GM19193 (cell line): ENCODE data around the gene GLIPR1.

Experiments used
- POLR2A ChIP-seq: IDR thresholded peaks from 4 replicates; pipeline ENCODE4 v1.6.1; 2011; ENCODE audit not compliant: insufficient read depth, insufficient read length; ENCODE audit errors: extremely low read depth

The GLIPR1 gene

DNA sequence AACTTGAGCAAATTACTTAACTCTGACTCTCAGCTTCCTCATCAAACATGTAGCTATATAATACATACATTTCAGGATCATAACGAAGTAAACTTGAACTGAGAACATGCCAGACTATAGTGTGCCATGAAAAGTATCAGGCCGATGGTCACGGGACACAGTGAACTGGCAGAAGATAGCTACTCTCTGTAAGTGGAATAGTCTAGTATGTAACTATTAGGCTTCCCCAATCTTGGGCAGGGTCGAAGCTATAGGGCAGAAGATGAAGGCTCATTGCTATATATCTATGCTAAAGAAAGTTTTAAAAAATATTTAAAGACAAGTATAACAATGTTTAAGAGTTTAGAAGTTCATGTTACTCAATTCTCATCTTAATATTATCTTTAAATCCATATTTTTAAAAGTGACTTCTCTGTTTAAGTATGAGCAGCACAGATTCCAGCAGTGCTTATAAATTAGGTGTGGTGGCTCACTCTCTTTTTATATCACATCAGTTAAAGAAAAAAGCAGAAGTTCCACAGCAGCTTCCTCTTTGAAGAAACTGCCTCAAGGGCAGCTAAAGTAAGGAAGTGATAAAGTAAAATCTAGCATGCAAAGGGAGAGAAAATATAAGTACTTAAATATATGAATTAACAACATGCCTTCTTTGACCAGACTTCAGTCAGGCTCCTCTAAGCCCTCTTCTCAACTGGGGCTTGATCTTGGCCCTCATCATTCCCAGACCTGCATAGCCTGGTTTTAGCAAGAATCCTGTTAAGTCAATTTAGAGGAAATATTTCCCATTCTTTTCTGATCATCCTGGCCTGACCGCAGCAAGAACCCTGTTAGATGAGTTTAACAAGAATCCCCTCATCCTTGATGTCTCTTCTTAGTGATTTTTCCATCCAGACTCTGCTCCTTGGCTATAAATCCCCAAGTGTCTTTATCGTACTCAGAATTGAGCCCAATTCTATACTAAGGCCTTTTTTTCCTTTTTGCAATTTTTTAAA is 8.4 kb upstream of the GLIPR1 start:
- no peak for TF ChIP-seq POLR2A

GRCh38 chr12:75474116-75474515 is 6.4 kb upstream of the GLIPR1 start:
- TF ChIP-seq POLR2A, result no peak

DNA sequence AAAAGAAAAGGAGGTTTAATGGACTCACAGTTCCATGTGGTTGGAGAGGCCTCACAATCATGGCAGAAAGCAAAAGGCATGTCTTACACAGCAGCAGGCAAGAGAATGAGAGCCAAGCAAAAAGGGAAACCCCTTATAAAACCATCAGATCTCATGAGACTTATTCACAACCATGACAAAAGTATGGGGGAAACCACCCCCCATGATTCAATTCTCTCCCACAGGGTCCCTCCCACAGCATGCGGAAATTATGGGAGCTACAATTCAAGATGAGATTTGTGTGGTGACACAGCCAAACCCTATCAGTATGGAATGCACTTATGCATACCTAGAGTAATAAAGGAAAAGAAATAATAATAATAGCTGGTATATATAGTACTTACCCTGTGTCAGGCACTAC is 4.5 kb upstream of the GLIPR1 start:
- TF ChIP-seq POLR2A, result no peak

DNA sequence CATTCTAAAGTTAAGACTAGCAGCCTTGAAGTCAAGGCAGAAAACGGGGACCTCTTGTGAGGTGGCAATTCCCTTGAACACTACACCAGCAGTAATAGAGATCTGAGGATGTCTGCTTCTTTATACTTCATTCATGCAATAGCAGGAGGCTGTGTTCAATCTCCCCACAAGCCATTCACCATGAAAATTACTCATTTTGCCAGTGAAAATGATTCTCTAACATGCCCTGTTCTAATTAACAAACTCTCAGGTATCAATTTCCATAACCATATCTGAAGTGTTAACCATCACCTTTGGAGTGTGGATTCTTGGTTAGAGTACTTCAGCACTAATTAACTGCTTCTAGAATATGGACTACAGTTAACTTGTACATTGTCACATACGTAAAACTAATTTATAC is 3.4 kb upstream of the GLIPR1 start:
- TF ChIP-seq POLR2A, result no peak

DNA sequence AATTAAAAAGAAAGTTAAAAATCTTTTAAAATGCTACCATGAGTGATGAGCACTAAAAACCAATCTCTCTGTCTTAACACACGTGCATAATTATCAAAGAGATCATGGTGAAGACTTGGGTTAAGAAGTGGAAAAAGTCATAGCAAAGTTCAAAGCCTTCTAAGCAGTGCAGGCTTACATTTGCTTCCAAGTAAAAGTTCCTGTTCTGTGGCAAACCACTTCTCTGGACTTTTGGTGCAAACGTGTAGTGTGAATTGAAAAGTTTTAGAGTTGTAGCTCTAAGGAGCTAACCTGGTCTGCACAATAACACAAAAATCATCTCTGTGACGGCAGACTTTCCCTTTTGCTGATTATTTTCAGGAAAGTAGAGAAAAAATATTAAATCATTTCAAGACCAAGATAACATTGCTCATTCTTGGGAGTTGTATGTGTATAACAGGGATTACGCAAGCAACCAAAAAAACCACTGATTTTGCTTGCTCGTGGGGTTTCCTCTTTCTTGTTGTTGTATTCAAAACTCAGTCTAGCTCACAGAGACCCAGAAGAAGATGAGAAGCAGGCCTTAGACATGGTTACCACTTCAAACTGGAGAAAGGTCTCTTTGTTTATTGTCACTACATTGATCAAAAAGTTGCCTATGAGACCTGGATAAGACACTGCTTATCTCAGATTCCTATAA is 2.3 kb upstream of the GLIPR1 start:
- no peak for TF ChIP-seq POLR2A

GRCh38 chr12:75479963-75480461 is 543 bp upstream of the GLIPR1 start:
- TF ChIP-seq POLR2A, result no peak

GRCh38 chr12:75481013-75481705 is 604 bp downstream of the GLIPR1 start:
- TF ChIP-seq POLR2A, result no peak

- TF ChIP-seq POLR2A, result no peak
Measured at GRCh38 chr12:75481774-75482173, 1.2 kb downstream of the GLIPR1 start.

DNA sequence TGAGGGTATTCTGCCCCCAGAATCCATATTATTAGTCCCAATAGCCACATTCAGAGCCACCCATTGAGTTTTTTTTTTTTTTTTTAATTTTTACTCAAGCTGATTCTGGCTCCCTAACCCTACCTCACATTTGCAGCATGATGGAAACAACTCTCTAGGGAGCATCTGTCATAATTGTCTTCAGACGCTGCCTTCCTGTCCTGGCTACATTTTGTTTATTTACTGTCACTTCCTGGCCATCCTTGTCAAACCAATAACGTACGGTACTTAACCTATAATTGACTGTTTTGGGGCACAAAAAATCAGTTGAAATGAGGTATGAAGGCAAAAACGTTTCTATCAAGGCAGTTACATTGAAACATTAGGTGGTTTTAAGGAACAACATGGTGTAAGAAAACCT is 2.1 kb downstream of the GLIPR1 start:
- TF ChIP-seq POLR2A, result no peak

GRCh38 chr12:75483431-75483830 is 2.9 kb downstream of the GLIPR1 start:
- no peak for TF ChIP-seq POLR2A

DNA sequence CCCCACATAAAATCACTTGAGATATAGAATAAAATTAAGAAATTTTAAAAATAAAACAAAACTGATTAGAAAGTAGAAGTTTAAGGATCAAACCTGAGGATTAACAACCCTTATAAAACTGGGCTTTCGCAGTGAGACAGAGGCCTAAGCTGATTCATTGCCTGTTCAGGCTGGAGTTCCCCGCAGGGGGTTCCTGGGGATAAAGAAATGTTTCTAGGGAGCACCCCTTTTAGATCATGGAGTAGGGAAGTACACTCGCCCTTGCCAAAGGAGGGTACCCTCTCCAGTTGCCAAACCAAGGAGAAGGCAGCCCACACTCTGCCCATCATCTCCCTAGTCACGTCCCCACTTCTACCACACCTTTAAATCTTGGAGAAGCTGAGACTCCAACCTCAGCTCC is 6.8 kb downstream of the GLIPR1 start:
- no peak for TF ChIP-seq POLR2A

DNA sequence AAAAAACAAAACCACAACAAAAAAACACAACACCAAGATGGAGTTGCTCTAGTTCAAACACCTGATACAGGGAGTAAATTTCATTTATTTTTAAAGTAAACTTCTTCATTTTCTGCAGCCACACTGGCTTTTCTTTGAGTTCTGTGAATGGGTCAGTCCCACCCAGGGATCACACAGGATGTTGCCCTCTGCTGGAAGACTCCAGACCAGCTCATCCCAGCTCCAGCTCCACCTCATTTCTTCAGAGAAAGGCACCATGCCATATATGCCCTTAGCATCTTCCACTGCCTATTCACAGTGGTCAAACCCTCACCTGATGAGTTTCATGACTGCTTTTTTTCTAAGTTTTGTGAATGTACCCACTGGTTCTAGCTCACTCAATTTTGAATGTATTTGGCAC is 8.0 kb downstream of the GLIPR1 start:
- no peak for TF ChIP-seq POLR2A

GRCh38 chr12:75489187-75489586 is 8.6 kb downstream of the GLIPR1 start:
- TF ChIP-seq POLR2A, result no peak

DNA sequence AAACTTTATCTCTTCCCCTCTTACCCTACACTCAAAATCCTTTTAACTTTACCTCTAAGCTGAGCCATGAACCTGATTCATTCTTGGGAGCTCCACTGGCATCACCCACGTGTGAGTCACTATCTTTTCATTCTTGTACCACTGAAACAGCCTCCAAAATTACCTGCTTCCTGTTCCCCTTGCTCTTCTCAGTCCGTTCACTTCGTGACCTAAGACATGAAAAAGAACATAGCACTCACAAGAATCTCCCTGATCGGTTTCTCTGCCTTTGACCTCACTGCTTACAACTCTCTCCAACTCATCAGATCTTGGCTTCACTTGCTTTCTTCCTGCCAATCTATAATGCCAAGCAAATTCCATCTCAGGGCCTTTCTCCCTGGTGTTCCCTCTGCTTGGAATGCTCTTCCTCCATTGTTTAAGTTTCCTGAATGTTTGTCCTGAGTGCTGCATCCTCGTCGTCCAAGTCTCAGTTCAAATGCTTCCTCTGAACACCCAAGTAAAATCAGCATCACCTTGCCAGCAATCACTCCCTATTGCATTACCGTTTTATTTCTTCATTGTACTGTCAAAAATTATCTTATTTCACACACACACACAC is 9.2 kb downstream of the GLIPR1 start:
- no peak for TF ChIP-seq POLR2A

DNA sequence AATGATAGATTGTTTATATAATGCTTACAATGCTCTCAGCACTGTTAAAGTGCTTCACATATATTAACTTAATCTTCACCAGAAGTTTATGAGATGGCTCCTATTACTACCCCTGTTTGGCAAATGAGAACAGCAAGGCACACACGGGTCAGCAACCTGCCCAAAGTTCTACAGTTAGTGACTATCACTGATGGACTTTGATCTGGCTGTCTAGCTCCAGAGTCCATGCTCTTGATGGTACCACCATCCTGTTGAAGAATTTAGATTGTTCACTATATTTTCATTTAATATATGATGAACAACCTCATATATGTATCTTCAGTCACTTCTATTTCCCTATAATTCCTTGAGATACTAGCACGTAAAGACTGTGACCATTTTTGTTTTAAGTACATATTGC is 10.6 kb downstream of the GLIPR1 start:
- no peak for TF ChIP-seq POLR2A
